ACC112 (cell line): ENCODE data around the gene LUC7L3.
A peak's percentile ranks its signal among the peaks of the same experiment; 100 is the strongest.

Source experiments
- H2AFZ ChIP-seq: fragments of 200-600 bp; sonication (generic); one replicate; pipeline ENCODE4 v1.6.0; 2017; ENCODE audit warnings: antibody characterized with exemption, low read length; ENCODE audit not compliant: unreplicated experiment
- H3K27ac ChIP-seq: fragments of 200-600 bp; sonication (generic); 2 replicates; pipeline ENCODE4 v1.5.1; 2014; ENCODE audit warnings: low read depth, mild to moderate bottlenecking, antibody characterized with exemption, low read length, moderate library complexity
- H3K27me3 ChIP-seq: fragments of 200-600 bp; sonication (generic); 2 replicates; pipeline ENCODE4 v1.6.1; 2014; ENCODE audit warnings: mild to moderate bottlenecking, antibody characterized with exemption, low read length, moderate library complexity, mixed read lengths; ENCODE audit not compliant: insufficient read depth
- H3K36me3 ChIP-seq: fragments of 200-600 bp; sonication (generic); 2 replicates; pipeline ENCODE4 v1.6.1; 2016; ENCODE audit warnings: mild to moderate bottlenecking, antibody characterized with exemption, low read length, moderate library complexity, mixed read lengths; ENCODE audit not compliant: insufficient read depth
- H3K4me1 ChIP-seq: fragments of 200-600 bp; sonication (generic); one replicate; pipeline ENCODE4 v1.6.1; 2016; ENCODE audit warnings: low read length, mixed read lengths; ENCODE audit not compliant: insufficient read depth, unreplicated experiment, control insufficient read depth
- H3K4me3 ChIP-seq: fragments of 200-600 bp; sonication (generic); 2 replicates; pipeline ENCODE4 v1.5.1; 2014; ENCODE audit warnings: mild to moderate bottlenecking, low read depth, low read length
- H3K79me2 ChIP-seq: fragments of 200-600 bp; sonication (generic); one replicate; pipeline ENCODE4 v1.6.0; 2016; ENCODE audit warnings: low read length; ENCODE audit not compliant: control insufficient read depth, unreplicated experiment, insufficient read depth

LUC7L3 gene

DNA sequence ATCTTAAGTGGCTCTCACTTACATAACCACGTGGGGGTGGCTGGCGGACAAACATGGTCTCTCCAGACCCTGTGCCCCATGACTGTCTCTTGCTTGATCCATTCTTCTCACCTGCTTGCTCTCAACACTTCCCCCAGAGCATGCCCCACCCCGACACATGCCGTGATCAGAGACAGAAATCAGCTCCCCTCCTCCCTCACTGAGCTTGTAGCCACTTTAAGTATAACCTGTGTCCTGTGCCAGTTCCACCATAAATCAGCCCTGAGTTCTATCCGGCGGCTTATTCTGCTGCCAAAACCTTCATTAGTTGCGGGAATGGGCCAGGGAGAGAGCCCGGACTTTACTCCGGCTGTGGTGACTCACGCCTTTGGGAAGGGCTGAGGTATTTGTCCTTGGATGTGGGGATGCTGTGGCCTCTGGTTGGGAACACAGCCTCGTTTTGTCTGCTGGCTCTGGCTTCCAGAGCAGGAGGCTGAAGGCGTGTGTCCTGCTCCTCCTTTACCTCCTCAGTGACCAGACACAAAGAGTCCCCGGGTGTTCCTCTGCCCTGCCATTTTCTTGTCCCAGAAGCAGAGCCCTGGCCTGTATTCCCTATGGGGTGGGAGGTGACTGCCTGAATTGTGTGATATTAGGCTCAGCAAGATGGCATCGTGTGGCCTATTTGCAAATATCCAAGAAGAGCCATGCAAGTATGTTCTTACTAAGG, 32.8 kb upstream of the LUC7L3 start:
- no peak overlapping the region for H3K4me3 ChIP-seq
- peaks cover 35% of the 10 kb centered on the region for H3K4me1 ChIP-seq
- H3K27me3 ChIP-seq, result no peaks in the 10 kb centered on the region
- no peaks in the 10 kb centered on the region for H3K36me3 ChIP-seq
- H2AFZ ChIP-seq, result no peak overlapping the region
- H3K27ac ChIP-seq, result peak overlapping the region; percentile 28; the same call in 1 of the 2 replicates
- H3K79me2 ChIP-seq, result no peaks in the 10 kb centered on the region

- H3K4me3 ChIP-seq, result no peak overlapping the region
- H3K27me3 ChIP-seq, result no peaks in the 10 kb centered on the region
- peak overlapping the region; percentile 28; the same call in 1 of the 2 replicates for H3K27ac ChIP-seq
- H3K79me2 ChIP-seq, result no peaks in the 10 kb centered on the region
- H2AFZ ChIP-seq, result no peak overlapping the region
- H3K4me1 ChIP-seq, result peaks cover 43% of the 10 kb centered on the region
- H3K36me3 ChIP-seq, result no peaks in the 10 kb centered on the region; the same call in 1 of the 2 replicates
These were observed 32.0 kb upstream of the LUC7L3 start for GRCh38 chr17:50687200-50688066.

GRCh38 chr17:50688245-50688644, 31.2 kb upstream of the LUC7L3 start:
- Histone ChIP-seq H3K36me3 (no peaks in the 10 kb centered on the region; the same call in 1 of the 2 replicates), H3K4me3 (no peak overlapping the region), H3K79me2 (no peaks in the 10 kb centered on the region), H3K27ac (no peak overlapping the region), H3K27me3 (no peaks in the 10 kb centered on the region), H3K4me1 (peaks cover 50% of the 10 kb centered on the region), H2AFZ (no peak overlapping the region)

DNA sequence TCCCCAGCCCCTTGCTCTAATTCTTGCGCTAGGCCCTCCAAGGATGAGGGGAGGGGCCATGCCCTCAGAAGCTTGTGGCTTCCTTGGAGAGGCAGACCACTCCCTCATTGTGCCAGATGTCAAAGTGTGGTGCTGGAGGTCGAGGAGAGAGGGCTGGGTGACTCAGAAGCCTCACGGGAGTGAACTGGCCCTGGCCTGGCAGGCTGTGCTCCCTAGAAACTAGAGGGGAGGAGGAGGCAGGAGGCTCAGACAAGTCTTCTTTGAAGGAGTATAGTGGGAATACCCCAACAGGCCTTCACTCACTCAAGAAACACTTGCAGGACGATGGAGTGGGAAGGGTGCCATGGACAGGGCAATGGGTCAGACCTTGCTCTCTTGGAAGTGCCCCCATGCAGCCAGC, 30.2 kb upstream of the LUC7L3 start:
- Histone ChIP-seq H3K27me3 (no peaks in the 10 kb centered on the region), H3K27ac (no peak overlapping the region), H3K36me3 (no peaks in the 10 kb centered on the region; the same call in 1 of the 2 replicates), H3K79me2 (no peaks in the 10 kb centered on the region), H2AFZ (no peak overlapping the region), H3K4me3 (no peak overlapping the region), H3K4me1 (peaks cover 57% of the 10 kb centered on the region)

DNA sequence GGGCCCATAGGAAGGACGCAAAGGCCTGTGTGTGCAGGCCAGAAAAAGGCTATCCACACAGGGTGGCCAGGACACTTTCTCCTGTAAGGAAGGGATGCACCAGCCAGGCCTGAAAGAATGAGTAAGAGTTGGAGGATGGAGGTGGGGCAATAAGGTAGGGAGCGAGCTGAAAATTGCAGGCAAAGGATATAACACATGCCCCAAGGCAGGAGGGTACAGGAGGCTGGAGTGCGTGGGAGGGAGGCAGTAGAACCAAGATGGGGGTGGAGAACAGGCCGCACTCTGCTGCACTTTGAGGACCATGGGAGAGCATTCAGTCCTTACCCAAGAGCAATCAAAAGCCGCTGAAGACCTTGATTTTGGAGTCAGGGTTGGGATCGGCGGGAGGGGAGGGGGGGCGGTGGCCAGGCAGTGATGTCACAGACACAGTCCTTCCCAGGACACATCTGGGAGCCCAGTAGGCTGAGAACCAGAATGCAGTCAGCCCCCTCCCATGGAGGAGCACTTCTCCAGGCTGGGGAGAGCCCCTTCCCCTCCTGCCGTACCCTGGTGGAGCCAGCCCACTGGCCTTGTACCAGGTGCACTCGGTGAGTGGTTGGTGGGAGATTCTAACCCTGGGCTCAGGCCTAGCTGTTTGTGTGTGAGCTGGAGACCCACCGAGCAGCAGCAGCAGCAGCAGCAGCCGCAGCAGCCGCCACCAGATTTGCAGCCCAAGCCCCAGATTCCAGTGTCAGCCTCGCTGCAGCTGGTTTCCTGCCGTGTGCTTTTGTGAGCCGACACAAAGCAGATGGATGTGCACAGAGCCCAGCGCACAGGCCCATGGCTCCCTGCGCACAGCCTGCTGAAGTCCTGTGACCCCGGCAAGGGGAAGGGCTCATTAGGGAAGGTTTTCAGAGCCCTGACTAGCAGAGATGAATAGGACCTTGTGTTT, 29.2 kb upstream of the LUC7L3 start:
- H2AFZ ChIP-seq, result no peak overlapping the region

GRCh38 chr17:50690887-50691549, 28.4 kb upstream of the LUC7L3 start:
- H3K27ac ChIP-seq, result no peak overlapping the region
- no peaks in the 10 kb centered on the region for H3K79me2 ChIP-seq
- peaks cover 64% of the 10 kb centered on the region for H3K4me1 ChIP-seq
- peaks cover 7% of the 10 kb centered on the region; the same call in 1 of the 2 replicates for H3K36me3 ChIP-seq
- H3K4me3 ChIP-seq, result no peak overlapping the region
- no peaks in the 10 kb centered on the region for H3K27me3 ChIP-seq
- H2AFZ ChIP-seq, result no peak overlapping the region

More for the DNA sequence above, 29.2 kb upstream of the LUC7L3 start:
- Histone ChIP-seq H3K4me1 (peaks cover 64% of the 10 kb centered on the region), H3K79me2 (no peaks in the 10 kb centered on the region), H3K27me3 (no peaks in the 10 kb centered on the region), H3K4me3 (no peak overlapping the region), H3K36me3 (peaks cover under 1% of the 10 kb centered on the region; the same call in 1 of the 2 replicates), H3K27ac (no peak overlapping the region)

GRCh38 chr17:50691550-50692447, 27.6 kb upstream of the LUC7L3 start:
- Histone ChIP-seq H3K36me3 (peaks cover 14% of the 10 kb centered on the region), H2AFZ (no peak overlapping the region), H3K27ac (no peak overlapping the region), H3K27me3 (no peaks in the 10 kb centered on the region), H3K4me1 (peaks cover 56% of the 10 kb centered on the region), H3K4me3 (no peak overlapping the region), H3K79me2 (no peaks in the 10 kb centered on the region)

DNA sequence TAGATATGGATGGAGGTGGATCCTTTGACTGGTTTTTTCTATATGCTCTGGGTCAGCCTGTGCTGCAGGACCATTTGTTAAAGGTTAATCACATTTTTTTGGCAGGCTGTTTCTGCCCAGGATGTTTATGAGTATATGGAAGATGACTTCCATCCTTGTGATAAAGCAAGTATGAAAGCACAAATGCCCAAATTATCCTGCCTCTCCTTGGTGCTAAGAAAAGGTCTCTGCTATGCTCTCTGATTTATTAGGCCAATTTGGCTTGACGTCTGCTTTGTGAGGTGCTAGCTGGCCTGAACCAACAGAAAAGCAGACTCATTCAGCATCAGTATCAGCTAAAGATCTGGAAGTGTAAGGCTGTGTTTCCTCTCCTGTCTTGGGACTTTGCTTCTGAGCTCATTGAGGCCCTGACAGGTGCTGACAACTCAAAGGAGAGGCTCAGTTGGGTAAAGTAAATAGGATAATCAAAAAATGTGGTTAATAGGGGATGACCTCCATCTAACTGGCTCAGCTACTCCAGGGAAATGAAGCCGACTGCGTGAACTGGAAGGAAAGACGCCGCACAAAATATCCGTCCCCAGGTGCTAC, 26.9 kb upstream of the LUC7L3 start:
- H3K36me3 ChIP-seq, result peaks cover 22% of the 10 kb centered on the region
- no peak overlapping the region for H3K4me3 ChIP-seq
- H3K27ac ChIP-seq, result no peak overlapping the region
- H3K4me1 ChIP-seq, result peaks cover 48% of the 10 kb centered on the region
- H2AFZ ChIP-seq, result no peak overlapping the region
- no peaks in the 10 kb centered on the region for H3K79me2 ChIP-seq
- no peaks in the 10 kb centered on the region for H3K27me3 ChIP-seq

DNA sequence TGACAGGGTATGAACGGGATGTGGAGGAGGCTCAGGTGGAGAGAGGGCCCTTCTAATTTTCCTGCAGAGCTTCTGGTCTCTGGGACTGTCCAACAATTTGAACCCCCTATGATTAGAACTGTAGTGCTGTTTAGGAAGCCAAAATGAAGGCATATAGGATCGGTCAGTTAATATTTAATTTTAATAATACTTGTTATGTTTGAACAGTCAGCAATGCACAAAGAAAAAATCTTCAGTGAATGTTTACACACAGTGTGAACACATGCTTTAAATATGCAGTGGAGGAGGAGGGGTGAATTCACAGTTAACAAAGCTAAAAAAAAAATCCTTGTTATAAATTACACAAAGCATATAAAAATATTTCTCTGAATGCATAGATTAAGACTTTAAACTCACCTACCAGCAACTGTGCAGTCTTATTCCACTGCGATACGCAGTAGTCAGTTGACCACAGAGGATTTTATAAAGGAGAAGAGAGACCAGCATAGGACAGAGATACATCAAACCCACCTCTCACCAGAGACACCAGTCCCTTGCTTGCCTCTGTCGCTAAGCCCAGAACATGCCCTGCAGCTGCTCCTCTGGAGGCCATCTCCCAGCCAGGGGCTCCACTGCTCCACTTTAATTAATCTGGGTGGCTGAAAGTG, 26.2 kb upstream of the LUC7L3 start:
- H2AFZ ChIP-seq, result no peak overlapping the region
- peaks cover 47% of the 10 kb centered on the region for H3K4me1 ChIP-seq
- peaks cover 27% of the 10 kb centered on the region for H3K36me3 ChIP-seq
- H3K4me3 ChIP-seq, result no peak overlapping the region
- H3K27me3 ChIP-seq, result no peaks in the 10 kb centered on the region
- no peak overlapping the region for H3K27ac ChIP-seq
- no peaks in the 10 kb centered on the region for H3K79me2 ChIP-seq
